Esophagus squamous epithelium (tissue), 4 donors: ENCODE data around the gene PCDHGB2.

Experiments used
- POLR2A ChIP-seq, 4 donors: fragments of 450-650 bp; IDR thresholded peaks; one replicate each; pipeline ENCODE4 v1.6.1; 2017; ENCODE audit warnings: antibody characterized with exemption in 4 of 4, mild to moderate bottlenecking in 4 of 4, moderate library complexity in 3 of 4
- TF ChIP-seq, protein P1 (sequence below), 6 experiments: fragments of 450-650 bp in 4 of 6; fragments of 200-600 bp in 2 of 6; sonication (generic) in 2 of 6; IDR thresholded peaks; one replicate each; pipeline ENCODE4 v1.5.1; 2016 to 2019; ENCODE audit warnings: antibody characterized with exemption in 6 of 6, mild to moderate bottlenecking in 4 of 6, moderate library complexity in 4 of 6

DNA sequence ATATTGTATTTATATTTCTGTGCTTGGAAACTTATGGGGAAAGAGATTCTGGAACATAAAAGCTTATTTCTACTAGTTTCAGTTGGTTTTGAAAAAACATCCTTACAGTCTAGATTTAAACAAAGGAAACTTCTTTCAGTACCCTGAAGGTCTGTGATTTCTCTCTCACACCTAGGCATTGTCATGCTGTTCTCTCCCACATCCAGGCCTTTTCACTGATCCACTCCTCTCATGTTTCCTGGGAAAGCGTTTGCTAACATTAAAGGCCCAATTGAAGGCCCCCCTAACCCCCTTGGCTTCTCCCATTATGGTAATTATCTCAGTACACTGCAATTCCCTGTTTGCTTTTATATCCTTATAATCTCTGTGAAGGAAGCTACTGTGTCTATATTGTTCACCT lies 17.0 kb upstream of the PCDHGB2 start:
- TF ChIP-seq POLR2A (IDR thresholded peaks at IDR 0.05), result no peak
- TF ChIP-seq, protein P1, sequence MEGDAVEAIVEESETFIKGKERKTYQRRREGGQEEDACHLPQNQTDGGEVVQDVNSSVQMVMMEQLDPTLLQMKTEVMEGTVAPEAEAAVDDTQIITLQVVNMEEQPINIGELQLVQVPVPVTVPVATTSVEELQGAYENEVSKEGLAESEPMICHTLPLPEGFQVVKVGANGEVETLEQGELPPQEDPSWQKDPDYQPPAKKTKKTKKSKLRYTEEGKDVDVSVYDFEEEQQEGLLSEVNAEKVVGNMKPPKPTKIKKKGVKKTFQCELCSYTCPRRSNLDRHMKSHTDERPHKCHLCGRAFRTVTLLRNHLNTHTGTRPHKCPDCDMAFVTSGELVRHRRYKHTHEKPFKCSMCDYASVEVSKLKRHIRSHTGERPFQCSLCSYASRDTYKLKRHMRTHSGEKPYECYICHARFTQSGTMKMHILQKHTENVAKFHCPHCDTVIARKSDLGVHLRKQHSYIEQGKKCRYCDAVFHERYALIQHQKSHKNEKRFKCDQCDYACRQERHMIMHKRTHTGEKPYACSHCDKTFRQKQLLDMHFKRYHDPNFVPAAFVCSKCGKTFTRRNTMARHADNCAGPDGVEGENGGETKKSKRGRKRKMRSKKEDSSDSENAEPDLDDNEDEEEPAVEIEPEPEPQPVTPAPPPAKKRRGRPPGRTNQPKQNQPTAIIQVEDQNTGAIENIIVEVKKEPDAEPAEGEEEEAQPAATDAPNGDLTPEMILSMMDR (IDR thresholded peaks at IDR 0.05), result no peak
